AG10803 (cell line): ENCODE results near the gene ODAD4.

Experiments used
- DNase-seq: peaks from one replicate; pipeline ENCODE4 v3.0.0; 2010; ENCODE audit warnings: low read depth
- H3K4me3 ChIP-seq: 2 replicates; pipeline ENCODE4 v1.5.1; 2011; ENCODE audit warnings: mild to moderate bottlenecking, low read length, control low read depth
- CTCF ChIP-seq: conservative IDR thresholded peaks from 2 replicates; pipeline ENCODE4 v1.5.1; 2011; ENCODE audit warnings: mild to moderate bottlenecking, low read length, control low read depth, inconsistent platforms

The ODAD4 gene

GRCh38 chr17:41906465-41907184, 23.8 kb upstream of the ODAD4 start:
- H3K4me3 ChIP-seq: no peak overlapping the region
- no peak for DNase-seq
- TF ChIP-seq CTCF: no peak

- DNase-seq: peak; percentile 75
- H3K4me3 ChIP-seq: no peak overlapping the region
- TF ChIP-seq CTCF: no peak
These were observed 23.2 kb upstream of the ODAD4 start for GRCh38 chr17:41907185-41907556.

- H3K4me3 ChIP-seq: no peak overlapping the region
- DNase-seq: peak; percentile 12
- TF ChIP-seq CTCF: no peak
These were observed 22.5 kb upstream of the ODAD4 start for GRCh38 chr17:41907633-41908539.

GRCh38 chr17:41909088-41909487, 21.3 kb upstream of the ODAD4 start:
- DNase-seq: no peak
- no peak for TF ChIP-seq CTCF

GRCh38 chr17:41910701-41911391, 19.6 kb upstream of the ODAD4 start:
- DNase-seq: peak; percentile 96
- H3K4me3 ChIP-seq: no peak overlapping the region; the same call in 1 of the 2 replicates
- peak; percentile 1; the same call in 1 of the 2 replicates for TF ChIP-seq CTCF

More at GRCh38 chr17:41909088-41909487, 21.3 kb upstream of the ODAD4 start:
- H3K4me3 ChIP-seq: no peak overlapping the region

GRCh38 chr17:41912925-41913324, 17.5 kb upstream of the ODAD4 start:
- TF ChIP-seq CTCF: no peak
- no peak for DNase-seq
- no peak overlapping the region for H3K4me3 ChIP-seq
